ENCODE measurements around the gene OR2AE1.

- TF ChIP-seq POLR2A (IDR thresholded peaks at IDR 0.05): no peak
- TF ChIP-seq CTCF (IDR thresholded peaks at IDR 0.05): no peak
Observed at GRCh38 chr7:99843808-99844207, 33.0 kb downstream of the OR2AE1 start.
